ENCODE measurements around the gene PTPRM. TPM values are rescaled to one million over a fixed set of nuclear protein-coding genes. Genes with fewer than 3 reads are reported as not detected.

PTPRM gene
- total and polyA plus RNA-seq, 2 donors (not counting 3 experiments of a cell fraction or from before 2014, with no cell fraction given) = 37.4 to 43.7 TPM

GRCh38 chr18:7585276-7585670 is 18.2 kb downstream of the PTPRM start:
- dilution Hi-C loops (cut with MboI; ENCODE audit: extremely low pct_ligation_motif_present, low sequenced_read_pairs) = no loop called here
- TF ChIP-seq GATA2 (IDR thresholded peaks at IDR 0.05; ENCODE audit: insufficient read depth, insufficient read length, low read depth, low read length) (no peak), MYC (IDR thresholded peaks at IDR 0.05; ENCODE audit: low read depth, low read length) (no peak), POLR2AphosphoS5 (IDR thresholded peaks at IDR 0.05; ENCODE audit: insufficient read depth, low read depth, low read length) (no peak), JUN (IDR thresholded peaks at IDR 0.05; ENCODE audit: borderline replicate concordance, insufficient read depth, insufficient read length, low read depth) (no peak), POLR2A (IDR thresholded peaks at IDR 0.05; ENCODE audit: low read depth, low read length) (no peak), FOS (IDR thresholded peaks at IDR 0.05; ENCODE audit: borderline replicate concordance, insufficient read depth, low read length) (no peak), EZH2 (IDR thresholded peaks at IDR 0.05; ENCODE audit: borderline replicate concordance, low read depth, low read length, severe bottlenecking) (no peak), CTCF (IDR thresholded peaks at IDR 0.05; ENCODE audit: extremely low read depth in 1 of 2, insufficient read depth in 1 of 2, low read depth in 1 of 2, low read length in 2 of 2) (no peak), MAX (IDR thresholded peaks at IDR 0.05; ENCODE audit: insufficient read depth, insufficient read length) (no peak)

More at GRCh38 chr18:7585276-7585670, 18.2 kb downstream of the PTPRM start:
- H3K4me3 ChIP-seq (replicated peaks in 1 of 3; ENCODE audit: insufficient read depth in 1 of 3, low read depth in 1 of 3, low read length in 3 of 3) = no peak overlapping the region
- H3K27ac ChIP-seq (ENCODE audit: insufficient read depth, low read depth, low read length) = no peak overlapping the region
- intact Hi-C loops (cut with micrococcal nuclease) = no loop called here
- H3K27me3 ChIP-seq (ENCODE audit: control insufficient read depth in 2 of 2, insufficient read depth in 2 of 2, low read length in 2 of 2) = no peaks in the 10 kb centered on the region
- no peak for DNase-seq (ENCODE audit: low read depth, low spot score)
- CTCF ChIA-PET = no interaction called here
- no peaks in the 10 kb centered on the region for H3K9me1 ChIP-seq (replicated peaks; ENCODE audit: control insufficient read depth, extremely low read depth, insufficient read depth, low read length)
- H2AFZ ChIP-seq (ENCODE audit: low read depth, low read length) = no peak overlapping the region
- H3K9ac ChIP-seq (replicated peaks; ENCODE audit: extremely low read depth, insufficient read depth, low read length) = no peak overlapping the region
- H3K36me3 ChIP-seq (ENCODE audit: control insufficient read depth in 2 of 2, extremely low read depth in 1 of 2, insufficient read depth in 2 of 2, low read length in 2 of 2) = no peaks in the 10 kb centered on the region
- no peaks in the 10 kb centered on the region for H4K20me1 ChIP-seq (replicated peaks; ENCODE audit: control insufficient read depth, extremely low read depth, insufficient read depth, low read length)
- no peaks in the 10 kb centered on the region for H3K9me3 ChIP-seq (replicated peaks; ENCODE audit: control insufficient read depth, insufficient read depth, low read length)
- BruUV-seq (replicated peaks) = no TSS peak
- FAIRE-seq = no peak
- no peak overlapping the region for H3K4me2 ChIP-seq (ENCODE audit: insufficient read depth, low read length)
- POLR2A ChIA-PET = no interaction called here
- H3K4me1 ChIP-seq (ENCODE audit: control insufficient read depth, extremely low read depth, insufficient read depth, low read length) = no peaks in the 10 kb centered on the region
- no peaks in the 10 kb centered on the region for H3K79me2 ChIP-seq (ENCODE audit: control insufficient read depth, insufficient read depth, low read length)

Measured in endothelial cell of umbilical vein (primary cell).